NCI-H748 treated with DMSO at 0.1 percent for 48 hours (cell line): ENCODE results near the gene TGM2.

ENCODE experiments used
- DNase-seq: peaks from one replicate; lab custom pipeline; 2025; lab: John Stamatoyannopoulos, UW

TGM2 gene

DNA sequence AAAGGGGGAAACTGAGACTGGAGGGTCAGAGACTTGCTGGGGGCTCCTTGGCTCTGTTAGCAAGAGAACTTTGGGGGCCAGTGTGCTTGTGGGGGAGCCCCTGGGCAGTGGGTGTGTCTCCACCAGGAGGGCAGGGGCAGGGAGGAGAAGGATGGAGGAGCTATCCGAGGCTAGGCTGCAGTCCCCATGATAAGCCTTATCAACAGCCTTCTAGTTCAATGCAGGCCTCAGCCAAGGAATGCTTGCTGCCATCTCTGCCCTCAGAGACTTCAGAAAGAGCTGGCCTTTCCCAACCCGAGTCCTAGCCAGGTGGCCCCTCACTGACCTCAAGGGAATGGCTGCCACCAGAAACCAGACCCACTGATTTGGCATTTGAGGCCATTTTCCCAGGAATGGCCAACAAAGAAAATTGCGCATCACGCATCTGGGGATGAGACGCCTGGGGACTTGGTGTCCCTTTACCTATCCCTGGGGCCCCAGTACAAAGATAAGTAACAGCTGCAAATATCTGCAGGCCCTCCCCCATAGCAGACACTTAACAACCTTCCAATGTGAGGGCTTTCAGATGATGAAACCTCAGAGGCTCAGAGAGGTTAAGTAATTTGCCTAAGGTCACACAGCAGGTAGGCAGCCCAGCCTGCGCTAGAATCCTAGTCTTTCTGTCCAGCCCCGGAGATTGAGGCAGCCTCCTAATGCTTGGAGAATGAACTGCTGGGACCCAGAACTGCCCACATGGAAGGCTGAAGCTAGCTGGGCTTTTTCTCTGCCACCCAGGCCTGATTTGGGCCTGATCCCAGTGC, 4.9 kb downstream of the TGM2 start:
- DNase-seq = no peak

DNA sequence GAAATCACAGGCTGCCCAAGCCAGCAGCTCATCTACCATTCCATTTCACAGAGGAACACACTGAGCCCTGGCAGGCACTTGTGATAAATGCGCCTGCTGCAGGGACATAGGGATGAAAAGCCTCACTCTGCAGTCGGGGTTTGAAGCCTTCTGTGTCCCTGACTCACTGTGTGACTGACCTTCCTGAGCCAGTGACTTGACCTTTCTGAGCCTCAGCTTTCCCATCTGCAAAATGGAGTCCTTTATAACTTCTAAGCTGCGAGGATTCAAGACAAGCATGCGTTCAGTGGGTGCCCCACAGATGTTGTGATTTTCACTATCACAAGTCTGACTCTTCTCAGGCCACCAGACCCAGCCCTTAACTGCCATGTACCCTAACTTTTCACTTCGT, 5.5 kb downstream of the TGM2 start:
- no peak for DNase-seq

DNA sequence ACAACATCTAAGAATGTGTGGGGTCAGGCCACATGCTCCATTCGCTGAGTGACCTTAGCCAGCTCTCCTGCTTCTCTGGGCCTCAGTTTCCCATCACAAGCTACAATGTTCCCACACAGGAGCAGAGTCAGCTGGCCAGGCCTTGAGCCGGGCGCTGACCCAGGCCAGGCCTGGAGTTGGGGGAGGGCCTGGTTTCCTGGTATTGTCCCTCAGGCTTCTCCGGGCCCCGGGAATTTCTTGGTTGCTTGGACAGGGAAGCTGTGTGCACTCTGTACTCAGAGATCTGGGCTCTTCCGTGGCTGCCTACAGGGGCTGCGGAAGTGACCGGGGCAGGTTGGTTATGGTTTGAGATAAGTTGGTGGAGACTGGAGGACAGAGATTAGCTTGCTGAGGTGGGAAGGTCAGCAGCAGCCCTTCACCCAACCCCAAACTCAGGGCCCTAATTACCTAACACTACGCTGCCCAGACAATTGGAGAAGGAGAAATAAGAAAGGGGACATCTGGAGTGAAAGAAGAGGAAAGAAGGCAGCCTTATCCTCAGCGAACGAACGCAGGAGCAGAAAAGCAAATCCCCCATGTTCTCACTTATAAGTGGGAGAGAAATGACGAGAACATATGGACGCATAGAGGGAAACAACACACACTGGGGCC, 6.2 kb downstream of the TGM2 start:
- DNase-seq = no peak

DNA sequence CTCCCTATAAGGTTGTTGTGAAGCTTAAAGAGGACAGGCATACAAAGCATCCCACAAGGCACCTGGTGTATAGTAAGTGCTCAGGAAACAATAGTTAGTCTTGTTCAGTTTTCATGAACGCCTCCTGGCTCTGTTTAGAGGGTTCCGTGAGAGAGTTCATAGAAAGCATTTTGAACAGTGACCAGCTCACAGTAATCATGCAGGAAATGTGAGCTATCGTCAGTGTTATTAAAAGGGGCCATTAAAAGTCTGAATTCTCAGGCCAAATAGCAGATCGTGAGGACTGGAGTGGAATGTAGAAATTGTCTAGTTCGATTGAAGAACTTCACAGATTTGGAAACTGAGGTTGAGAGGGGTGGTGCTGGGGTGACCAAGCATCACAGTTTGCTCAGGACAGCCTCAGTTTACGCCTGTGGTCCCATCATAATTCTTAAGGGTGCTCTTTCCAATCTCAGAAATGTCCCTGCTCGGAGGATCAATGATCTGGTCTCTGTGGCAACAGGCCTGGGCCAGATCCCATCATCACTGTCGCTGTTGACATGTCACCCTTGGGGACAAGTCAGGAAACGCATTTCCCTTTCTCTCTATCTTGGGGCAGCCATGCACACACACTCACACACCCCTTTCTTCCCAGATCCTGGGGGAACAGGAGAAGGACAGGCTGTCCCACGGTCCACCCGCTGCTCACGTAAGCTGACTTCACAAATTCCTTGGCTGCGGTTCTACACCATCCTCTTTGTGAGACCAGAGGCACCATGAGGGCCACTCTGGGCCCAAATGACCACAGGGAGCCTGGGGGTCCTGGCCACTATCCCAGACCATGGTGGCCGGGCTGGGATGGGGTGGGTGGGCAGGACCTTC, 7.2 kb downstream of the TGM2 start:
- no peak for DNase-seq

DNA sequence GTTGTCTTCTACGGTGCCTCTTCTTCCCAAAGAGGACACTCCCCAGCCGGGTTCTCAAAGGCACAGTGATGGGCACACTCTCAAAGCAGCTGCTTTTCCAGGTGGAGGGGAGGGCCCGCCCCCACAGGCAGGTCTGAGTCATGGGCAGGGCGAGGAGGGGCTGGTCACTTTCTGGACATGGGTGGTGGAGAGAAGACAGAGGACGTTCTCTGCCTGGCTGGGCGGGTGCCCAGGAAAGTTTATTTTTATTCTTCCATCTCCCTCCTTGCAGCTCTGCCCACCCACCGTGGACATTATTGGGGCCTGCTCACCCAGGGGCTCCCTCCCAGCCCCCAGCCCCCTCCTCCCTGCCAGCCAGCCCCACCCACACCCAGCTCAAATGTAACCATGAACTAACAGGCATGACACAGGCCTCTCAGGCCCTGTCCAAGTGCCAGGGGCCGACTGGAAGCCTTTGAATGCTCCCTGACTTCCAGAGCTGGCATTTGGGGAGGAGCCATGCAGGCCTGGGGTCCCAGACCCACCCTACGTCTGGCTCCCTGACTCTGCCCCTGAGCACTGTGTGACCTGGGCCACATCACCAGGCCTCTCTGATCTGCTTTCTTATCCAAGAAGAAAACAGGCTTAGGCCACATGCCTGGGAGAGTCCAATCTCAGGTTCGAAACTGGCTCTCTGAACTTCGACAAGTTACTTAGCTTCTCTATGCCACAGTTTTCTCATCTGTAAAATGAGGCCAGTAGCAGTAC, 8.0 kb downstream of the TGM2 start:
- DNase-seq = no peak

DNA sequence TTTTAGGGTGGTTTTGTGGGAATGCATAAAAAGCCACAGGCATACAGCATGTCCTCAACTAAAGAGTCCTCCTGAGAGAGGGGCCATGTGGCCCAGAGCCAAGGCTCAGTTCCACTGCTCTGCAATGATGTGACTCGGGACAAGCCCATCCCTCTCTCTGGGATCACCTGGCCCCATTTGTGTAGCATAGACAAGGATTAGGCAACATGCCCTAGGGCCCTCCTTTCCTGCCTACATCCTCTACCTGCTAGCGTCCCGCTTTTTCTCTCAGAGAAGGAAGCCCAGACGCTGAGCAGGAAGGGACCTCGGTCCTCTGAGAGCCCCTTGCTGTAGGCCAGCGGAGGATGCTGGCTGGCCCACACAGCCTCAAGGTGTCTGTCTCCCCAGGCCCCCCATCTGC, 8.8 kb downstream of the TGM2 start:
- no peak for DNase-seq

DNA sequence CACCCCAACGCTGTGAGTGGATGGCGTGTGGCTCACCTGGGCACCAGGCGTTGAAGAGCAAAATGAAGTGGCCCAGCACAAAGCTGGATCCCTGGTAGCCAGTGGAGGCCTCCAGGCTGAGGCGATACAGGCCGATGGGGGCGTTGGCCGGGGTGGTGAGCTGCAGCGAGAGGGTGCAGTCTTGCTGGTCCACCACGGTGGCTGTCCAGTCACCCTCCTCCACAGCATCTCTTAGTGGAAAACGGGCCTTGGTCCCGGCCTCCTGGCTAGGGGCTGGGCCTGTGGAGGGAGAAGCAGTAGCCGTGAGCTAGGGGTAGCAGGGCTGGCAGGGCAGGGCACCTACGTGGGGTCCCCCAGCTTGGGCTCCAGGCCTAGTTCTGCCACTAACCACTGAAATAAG, 9.3 kb downstream of the TGM2 start:
- DNase-seq = no peak

DNA sequence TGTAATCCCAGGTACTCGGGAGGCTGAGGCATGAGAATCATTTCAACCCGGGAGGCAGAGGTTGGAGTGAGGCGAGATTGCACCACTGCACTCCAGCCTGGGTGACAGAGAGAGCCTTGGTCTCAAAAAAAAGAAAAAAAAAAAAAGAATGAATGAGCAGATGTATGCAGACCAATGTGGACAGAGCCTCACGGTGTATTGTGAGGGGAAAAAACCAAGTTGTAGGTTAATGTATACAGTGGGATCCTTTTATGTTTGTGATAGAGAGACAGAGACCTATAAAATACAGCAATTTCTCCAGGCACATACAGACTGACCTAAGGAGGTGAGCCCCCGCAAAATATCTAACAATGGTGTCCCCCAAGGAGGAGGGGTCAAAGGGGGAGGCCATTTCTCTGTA, 11.7 kb downstream of the TGM2 start:
- DNase-seq = no peak

DNA sequence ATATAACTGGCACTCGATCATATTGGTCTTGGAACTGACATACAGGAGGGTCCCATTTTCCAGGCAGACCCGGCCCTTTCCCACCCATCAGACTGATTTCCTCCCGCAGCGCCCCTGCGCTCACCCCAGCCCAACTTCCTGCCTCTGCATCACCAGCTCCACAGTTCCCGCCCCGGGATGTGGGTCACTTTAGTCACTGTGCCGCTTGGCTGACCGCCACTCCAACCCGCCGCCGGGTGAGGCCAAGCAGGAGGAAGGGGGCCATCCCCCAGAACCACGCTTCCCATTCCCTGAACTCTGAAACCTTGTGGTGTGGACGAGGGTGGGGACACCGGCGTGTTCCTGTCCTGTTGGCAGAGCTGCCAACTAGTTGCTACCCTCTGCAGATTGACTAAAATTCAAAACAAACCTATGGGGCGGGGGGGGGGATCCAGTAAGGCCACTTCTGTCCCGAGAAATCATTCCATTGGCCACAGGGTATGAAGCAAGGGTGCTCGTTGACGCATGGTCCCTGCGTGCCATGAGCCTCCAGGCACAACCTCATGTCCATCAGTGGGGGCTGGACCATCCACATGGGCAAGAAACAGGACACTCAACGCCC, 12.3 kb downstream of the TGM2 start:
- DNase-seq = no peak

DNA sequence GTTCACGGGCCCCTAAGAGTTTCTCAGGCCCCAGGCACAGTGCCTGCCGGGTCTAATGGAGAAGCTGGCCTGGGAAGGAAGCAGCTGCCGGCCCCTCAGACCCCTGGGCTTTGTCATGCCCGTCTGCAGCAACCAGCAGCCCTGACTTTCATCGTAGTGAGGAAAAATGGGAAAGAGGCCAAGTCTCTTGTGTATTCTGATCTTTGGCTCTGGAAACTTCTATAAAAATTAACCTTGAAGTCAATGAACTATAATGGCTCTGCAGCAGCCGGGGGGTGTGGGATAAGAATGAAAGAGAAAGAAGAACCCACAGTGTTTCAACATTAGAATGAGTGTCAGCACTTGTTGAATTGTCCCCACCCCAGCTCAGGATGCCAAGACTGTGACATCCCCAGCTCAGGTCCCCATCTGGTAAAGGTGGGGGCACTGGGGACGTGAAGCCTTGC, 12.9 kb downstream of the TGM2 start:
- no peak for DNase-seq

DNA sequence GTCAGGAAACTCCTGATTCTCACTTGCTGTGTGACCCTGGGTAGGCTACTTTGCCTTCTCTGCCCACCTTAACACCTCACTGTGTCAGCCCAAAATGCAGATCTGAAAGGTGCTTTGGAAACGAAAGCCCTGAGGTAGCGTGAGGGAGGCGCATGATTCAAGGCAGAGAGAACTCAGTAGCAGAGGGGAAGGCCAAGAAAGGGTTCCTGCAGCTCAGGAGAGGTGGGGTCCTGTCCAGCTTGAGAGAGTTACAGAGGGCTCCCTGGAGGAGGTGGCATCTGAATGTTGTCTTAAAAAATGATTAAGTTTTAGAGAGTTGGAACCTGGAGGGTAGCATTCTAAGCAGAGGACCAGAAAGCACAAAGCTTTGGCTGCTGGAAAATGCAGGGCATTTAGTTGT, 13.6 kb downstream of the TGM2 start:
- no peak for DNase-seq

DNA sequence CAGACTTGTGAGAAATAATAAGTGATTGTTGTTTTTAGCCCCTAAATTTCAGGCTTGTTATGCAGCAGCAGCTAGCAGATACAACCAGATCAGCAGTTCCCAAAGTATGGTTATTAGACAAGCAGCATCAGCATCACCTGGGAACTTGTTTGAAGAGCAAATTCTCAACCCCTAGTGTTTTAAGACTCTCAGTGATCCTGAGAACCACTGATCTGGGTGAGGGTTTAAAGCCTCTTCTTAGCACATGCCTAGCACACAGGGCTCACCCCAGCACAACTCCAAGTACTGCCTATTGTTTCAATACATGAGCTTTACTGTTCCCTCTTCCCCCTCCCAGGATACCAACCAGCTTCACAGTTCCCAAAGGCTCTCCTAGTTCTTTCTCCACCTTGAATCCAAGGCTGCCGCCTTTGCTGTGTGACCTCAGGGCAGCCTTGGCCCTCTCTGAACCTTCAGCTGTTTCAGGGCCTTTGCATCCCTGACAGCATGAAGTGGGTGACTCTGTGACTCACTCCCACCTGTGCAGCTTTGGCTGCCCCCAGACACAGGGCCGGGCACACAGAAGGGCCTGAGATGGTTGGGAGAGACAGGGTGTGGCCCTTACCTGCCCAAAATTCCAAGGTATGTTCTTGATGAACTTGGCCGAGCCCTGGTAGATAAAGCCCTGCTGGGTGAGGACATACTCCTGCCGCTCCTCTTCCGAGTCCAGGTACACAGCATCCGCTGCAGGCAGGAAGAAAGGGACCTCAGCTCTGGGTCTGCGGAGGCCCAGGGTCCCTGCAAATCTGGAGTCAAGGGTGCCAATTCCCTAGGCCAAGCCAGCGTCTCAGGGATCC, 14.5 kb downstream of the TGM2 start:
- no peak for DNase-seq

DNA sequence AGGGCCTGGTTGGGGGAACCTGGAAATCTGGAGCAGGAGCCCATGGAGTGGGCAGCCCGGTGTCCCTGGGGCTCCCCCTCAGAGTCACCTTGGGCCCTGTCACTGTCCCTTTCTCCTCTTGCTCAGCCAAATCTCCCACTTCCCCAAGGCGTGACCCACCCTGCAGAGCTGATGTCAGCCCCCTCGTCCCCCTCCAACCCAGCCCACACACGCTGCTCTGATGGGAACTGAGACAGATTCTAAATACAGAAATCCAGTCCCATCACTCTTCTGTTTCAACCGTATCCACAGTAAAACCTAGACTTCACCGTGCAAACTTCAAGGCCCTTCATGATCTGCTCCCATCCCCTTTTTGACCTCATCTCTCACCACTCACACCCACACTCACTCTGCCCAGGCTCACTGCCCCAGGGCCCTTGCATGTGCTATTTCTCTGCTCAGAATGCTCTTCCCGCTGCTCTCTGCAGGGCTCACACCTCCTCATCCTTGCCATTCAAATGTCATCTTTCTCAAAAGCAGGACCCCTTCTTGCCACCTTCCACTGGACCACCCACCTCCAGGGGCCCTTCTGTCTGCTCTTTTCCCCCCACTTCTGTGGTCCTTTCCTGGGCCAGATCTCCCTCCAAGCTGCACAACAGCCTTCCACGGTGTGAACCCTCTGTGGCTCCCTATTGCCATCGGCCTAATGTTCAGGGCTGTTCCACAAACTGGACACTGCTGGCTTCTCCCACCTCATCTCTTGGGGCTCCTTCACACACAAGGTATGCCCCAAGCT, 16.6 kb downstream of the TGM2 start:
- DNase-seq = no peak

DNA sequence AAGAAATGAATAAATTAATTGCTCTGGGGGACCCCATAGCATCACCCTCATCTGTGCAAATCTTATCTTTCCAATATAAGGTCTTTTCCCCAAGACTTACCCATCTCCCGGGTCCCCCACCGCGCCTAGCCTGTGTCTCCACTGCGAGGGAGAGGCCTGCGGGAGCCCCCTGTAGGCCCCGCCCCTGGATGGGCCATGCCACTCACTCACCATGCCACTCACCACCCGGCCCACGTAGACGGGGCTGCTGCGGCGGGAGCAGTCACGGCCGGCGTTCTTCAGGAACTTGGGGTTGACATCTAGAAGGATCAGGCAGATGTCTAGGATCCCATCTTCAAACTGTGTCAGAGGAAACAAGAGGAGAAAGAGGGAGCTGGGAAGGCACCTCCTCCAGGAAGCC, 17.3 kb downstream of the TGM2 start:
- DNase-seq = no peak

DNA sequence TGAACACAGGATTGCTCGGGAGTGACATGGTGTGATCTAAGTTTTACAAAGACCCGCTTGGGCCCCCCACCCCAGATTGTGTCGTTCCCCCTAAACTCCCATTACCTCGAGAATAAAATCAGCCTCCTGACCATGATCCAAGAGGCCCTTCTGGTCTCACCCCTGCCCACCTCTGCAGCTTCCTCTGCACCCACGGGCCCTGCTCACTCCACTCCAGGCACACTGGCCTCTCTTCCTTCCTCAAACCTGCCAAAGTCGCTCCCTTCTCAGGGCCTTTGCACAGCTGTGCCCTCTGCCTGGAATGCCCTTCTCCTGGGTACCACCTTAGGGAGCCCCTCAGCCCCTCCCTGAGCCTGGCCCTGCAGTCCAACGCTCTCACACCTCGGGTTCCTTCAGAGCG, 17.9 kb downstream of the TGM2 start:
- peak; percentile 9 for DNase-seq

DNA sequence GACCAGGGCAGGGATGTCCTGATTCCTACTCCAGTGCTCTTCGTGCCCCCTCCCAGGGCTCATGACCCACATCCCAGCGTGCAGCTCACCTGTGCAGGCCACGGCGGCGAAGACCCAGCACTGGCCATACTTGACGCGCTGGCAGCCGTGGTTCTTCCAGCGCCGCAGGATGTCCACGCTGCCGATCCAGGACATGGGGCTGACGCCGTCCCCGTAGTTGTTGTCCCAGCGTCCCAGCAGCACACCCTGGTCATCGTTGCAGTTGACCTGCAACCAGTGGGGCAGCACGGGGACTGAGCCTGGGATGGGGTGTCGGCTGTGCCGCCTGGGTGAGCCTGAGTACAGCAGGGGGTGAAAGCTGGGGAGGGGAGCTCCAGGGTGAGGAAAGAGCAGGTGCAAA, 18.4 kb downstream of the TGM2 start:
- DNase-seq = no peak

DNA sequence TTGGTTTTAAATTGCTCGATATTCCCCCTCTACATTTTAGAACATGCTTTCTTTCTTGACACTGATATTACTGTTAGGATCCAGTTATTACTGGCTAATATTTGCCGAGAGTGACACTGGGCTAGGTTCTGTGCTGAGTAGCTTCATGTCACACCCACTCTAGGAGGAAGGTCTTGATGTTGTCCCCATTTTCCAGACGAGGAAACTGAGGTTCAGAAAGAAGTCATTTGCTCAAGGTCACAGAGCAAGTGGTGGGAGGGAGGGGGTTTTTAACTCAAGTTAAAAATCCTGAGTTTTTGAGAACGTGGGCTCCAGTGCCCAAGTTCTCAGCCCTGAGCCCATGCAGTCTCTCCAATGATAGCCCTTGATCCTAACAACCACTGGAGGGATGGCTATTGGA, 18.9 kb downstream of the TGM2 start:
- no peak for DNase-seq

DNA sequence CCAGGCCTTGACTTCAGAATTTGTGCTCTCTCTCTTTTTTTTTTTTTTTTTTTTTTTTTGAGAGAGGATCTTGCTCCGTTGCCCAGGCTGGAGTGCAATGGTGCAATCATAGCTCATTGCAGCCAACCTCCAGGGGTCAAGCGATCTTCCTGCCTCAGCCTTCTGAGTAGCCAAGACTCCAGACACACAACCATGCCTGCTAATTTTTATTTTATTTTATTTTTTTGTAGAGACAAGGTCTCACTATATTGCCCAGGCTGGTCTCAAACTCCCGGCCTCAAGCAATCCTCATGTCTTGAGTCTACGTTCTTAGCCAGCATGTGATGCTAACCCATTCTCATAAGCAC, 19.4 kb downstream of the TGM2 start:
- DNase-seq = no peak

DNA sequence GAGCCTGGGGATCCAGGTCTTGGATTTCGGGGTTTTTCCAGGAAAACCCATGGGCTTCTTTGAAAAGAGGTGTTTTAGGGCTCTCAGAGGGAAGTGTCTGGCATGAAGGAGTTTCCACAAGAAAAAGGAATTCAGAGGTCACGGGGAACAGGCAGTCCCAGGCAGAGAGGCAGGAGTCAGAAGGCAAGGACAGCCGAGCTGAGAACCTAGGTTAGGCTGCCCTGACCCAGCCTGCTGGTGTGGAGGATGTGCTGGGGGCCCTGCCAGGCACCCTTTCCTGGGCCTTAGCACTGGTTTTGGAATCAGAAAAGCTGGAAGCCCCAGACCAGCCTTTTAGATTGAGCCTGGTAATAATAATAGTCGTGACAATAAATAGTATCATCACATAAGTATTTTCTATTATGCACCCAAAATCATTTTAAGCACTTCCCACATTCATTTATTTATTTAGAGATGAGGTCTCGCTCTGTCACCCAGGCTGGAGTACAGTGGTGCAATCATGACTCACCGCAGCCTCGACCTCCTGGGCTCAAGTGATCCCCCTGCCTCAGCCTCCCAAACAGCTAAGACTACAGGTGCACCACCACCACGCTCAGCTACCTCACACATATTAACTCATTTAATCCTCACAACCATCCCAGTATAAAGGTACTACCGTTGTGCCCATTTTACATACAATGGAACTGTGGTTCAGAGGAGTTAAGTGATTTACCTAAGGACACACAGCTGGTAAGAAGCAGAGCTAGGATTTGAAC, 19.9 kb downstream of the TGM2 start:
- no peak for DNase-seq
